WTC11 (cell line): ENCODE measurements around the gene ATCAY.

Experiments used
- E2F1 ChIP-seq: sonication (generic); formaldehyde crosslinking; IDR thresholded peaks from 2 replicates; pipeline ENCODE4 v1.8.0; 2022; ENCODE audit warnings: mild to moderate bottlenecking, missing genetic modification reagents
- E2F4 ChIP-seq: sonication (generic); formaldehyde crosslinking; IDR thresholded peaks from 2 replicates; pipeline ENCODE4 v1.8.1; 2022; ENCODE audit warnings: low read depth, mild to moderate bottlenecking, moderate library complexity, missing genetic modification reagents, borderline replicate concordance
- FOXK1 ChIP-seq: sonication (generic); formaldehyde crosslinking; IDR thresholded peaks from 2 replicates; pipeline ENCODE4 v1.8.0; 2022; ENCODE audit warnings: mild to moderate bottlenecking, moderate library complexity, missing genetic modification reagents
- FOXP4 ChIP-seq: sonication (generic); formaldehyde crosslinking; IDR thresholded peaks from 2 replicates; pipeline ENCODE4 v1.8.0; 2022; ENCODE audit warnings: mild to moderate bottlenecking, missing genetic modification reagents
- GABPB1 ChIP-seq: sonication (generic); formaldehyde crosslinking; IDR thresholded peaks from 2 replicates; pipeline ENCODE4 v1.8.1; 2023; ENCODE audit warnings: mild to moderate bottlenecking, missing genetic modification reagents
- MXD4 ChIP-seq: fragments of 250-450 bp; sonication (Bioruptor Pico); IDR thresholded peaks from 2 replicates; pipeline ENCODE4 v1.8.0; 2021; ENCODE audit warnings: mild to moderate bottlenecking, moderate library complexity, borderline replicate concordance
- NR2C2 ChIP-seq: sonication (generic); formaldehyde crosslinking; IDR thresholded peaks from 2 replicates; pipeline ENCODE4 v1.8.0; 2022; ENCODE audit warnings: mild to moderate bottlenecking, missing genetic modification reagents
- PRDM15 ChIP-seq: sonication (generic); formaldehyde crosslinking; IDR thresholded peaks from 2 replicates; pipeline ENCODE4 v1.8.0; 2022; ENCODE audit warnings: missing genetic modification reagents
- USF2 ChIP-seq: sonication (generic); formaldehyde crosslinking; IDR thresholded peaks from 2 replicates; pipeline ENCODE4 v1.8.1; 2023; ENCODE audit warnings: mild to moderate bottlenecking, missing genetic modification reagents, moderate library complexity
- TF ChIP-seq, protein P1 (sequence below): fragments of 200-600 bp; IDR thresholded peaks from 2 replicates; pipeline ENCODE4 v1.8.0; 2022; ENCODE audit warnings: antibody characterized with exemption

- TF ChIP-seq NR2C2 (CRISPR knock-in tag) (no peak), MXD4 (no peak), FOXK1 (CRISPR knock-in tag) (no peak), PRDM15 (no peak), USF2 (CRISPR knock-in tag) (no peak), E2F4 (no peak), GABPB1 (no peak), E2F1 (no peak), FOXP4 (CRISPR knock-in tag) (no peak)
- TF ChIP-seq, protein P1, sequence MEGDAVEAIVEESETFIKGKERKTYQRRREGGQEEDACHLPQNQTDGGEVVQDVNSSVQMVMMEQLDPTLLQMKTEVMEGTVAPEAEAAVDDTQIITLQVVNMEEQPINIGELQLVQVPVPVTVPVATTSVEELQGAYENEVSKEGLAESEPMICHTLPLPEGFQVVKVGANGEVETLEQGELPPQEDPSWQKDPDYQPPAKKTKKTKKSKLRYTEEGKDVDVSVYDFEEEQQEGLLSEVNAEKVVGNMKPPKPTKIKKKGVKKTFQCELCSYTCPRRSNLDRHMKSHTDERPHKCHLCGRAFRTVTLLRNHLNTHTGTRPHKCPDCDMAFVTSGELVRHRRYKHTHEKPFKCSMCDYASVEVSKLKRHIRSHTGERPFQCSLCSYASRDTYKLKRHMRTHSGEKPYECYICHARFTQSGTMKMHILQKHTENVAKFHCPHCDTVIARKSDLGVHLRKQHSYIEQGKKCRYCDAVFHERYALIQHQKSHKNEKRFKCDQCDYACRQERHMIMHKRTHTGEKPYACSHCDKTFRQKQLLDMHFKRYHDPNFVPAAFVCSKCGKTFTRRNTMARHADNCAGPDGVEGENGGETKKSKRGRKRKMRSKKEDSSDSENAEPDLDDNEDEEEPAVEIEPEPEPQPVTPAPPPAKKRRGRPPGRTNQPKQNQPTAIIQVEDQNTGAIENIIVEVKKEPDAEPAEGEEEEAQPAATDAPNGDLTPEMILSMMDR, result no peak
Measured at GRCh38 chr19:3954107-3954506, 73.6 kb downstream of the ATCAY start.
